Smooth muscle cell of the pulmonary artery (primary cell): ENCODE results near the gene EFCAB9. TPM values are rescaled to one million over a fixed set of nuclear protein-coding genes. Genes with fewer than 3 reads are reported as not detected.

Source experiments
- total RNA-seq: library from RNA; depleted of rRNA; stranded (reverse); fragments of >200 nt; gene quantifications from 2 replicates; pipeline ENCODE4 v1.2.3, GENCODE V29; 2014

The EFCAB9 gene
- not detected in 2 replicates for total RNA-seq

DNA sequence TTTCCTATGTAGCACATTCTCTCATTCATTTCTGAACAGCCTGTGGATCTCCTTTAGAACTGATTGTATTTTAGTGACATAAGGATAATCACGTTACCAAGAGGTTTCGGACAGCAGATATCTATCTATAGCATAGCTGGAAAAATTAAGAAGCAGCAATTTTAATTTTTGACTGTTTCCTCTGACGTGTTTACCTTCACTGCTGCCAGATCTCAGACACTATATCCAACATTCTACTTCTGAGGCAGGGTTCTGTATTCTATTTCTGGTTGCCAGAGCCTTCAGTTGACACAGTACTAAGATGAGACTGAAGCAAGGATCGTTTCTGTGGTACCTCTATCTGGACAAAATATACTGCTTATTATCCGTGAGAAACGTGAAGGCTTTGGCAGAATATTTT is at the start of gene EFCAB9:
TSS of gene EFCAB9 (plus strand) at position 301 of the 400 bp plus-strand sequence. CDS start at position 302, 1 bp downstream.

DNA sequence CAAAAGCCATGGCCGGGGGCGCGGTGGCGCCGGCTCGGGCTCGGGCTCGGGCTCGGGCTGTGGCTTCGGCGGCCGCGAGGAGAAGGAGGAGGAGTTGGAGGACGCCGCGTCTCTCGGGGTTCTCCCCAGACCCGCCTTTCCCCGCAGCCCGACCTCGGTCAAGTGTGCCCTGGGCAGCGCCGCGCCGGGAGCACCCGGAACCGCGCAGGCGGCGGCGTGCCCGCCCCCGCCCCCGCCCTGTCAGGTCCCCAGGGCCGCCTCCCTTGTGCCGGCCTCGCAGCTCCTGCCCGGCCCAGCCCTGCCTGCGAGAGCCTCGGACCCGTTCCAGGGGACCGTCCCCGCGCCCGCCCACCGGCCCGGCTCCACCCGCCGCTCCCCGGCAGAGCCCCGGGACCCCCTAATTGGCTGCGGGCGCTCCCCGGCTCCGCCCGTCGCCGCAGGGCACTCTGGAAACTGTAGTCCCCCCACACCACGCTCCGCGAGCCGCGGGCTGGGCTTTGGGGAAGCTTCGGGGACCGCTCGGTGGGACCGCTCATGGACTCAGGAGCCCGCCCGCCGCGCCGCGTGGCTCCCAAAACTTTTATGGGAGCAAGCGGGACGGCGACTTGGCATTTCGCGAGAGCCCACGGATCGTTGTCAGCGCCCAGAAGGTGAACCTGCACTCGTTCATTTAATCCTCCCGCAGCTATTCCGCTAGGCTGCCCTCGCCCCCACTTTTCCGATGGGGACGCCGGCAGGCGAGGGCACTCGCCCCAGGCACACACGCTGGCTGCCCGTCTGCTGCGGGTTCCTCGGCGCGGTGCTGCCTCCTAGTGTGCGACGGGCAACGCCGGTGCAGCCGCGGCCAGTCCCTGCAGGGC is 5.7 kb upstream of the EFCAB9 start, which contains the start of gene STK10:
TSS of gene STK10 (minus strand) at position 192 of the 860 bp plus-strand sequence. CDS start at position 10, 182 bp downstream.

Other genes starting within 250 kb of the EFCAB9 start
- 95.8 and 105 TPM in 2 replicates for gene FBXW11, start 187.5 kb upstream of the EFCAB9 start, total RNA-seq
- gene STK10, start 5.9 kb upstream of the EFCAB9 start, total RNA-seq: 15.3 and 25.5 TPM in 2 replicates
- 19.8 and 29.0 TPM in 2 replicates for gene UBTD2, start 89.6 kb downstream of the EFCAB9 start, total RNA-seq